Thyroid gland (tissue), 4 donors: ENCODE measurements around the gene CDC20.

Experiments
- POLR2A ChIP-seq, 2 donors: fragments of 450-650 bp; IDR thresholded peaks; one replicate each; pipeline ENCODE4 v1.6.1; 2017; ENCODE audit warnings: antibody characterized with exemption in 2 of 2, mild to moderate bottlenecking in 2 of 2, moderate library complexity in 1 of 2
- TF ChIP-seq, protein P1 (sequence below), 6 experiments: fragments of 200-600 bp in 3 of 6; fragments of 450-650 bp in 3 of 6; sonication (generic) in 3 of 6; IDR thresholded peaks; one replicate each; pipeline ENCODE4 v1.5.1; 2016 to 2019; ENCODE audit warnings: antibody characterized with exemption in 6 of 6, mild to moderate bottlenecking in 2 of 6, inconsistent platforms in 1 of 6, moderate library complexity in 1 of 6

DNA sequence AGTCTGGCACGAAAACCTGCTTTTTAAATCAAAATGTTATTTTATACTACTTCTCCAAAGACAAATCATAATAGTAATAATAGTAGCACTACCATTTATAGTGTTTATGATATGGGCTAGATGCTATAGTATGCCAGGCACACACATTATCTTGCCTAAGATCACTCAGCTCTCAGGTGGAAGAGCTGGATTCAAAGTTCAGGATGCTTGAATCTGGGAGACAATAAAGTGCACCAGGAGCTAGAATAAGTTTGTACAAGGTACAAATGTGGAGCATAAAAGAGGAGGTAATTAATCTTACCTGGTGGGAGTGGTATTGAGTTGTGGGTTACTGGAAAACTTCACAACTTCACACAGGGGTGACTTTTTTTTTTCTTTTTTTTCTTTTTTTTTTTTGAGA is 19.1 kb downstream of the CDC20 start:
- TF ChIP-seq POLR2A (IDR thresholded peaks at IDR 0.05): no peak
- TF ChIP-seq, protein P1, sequence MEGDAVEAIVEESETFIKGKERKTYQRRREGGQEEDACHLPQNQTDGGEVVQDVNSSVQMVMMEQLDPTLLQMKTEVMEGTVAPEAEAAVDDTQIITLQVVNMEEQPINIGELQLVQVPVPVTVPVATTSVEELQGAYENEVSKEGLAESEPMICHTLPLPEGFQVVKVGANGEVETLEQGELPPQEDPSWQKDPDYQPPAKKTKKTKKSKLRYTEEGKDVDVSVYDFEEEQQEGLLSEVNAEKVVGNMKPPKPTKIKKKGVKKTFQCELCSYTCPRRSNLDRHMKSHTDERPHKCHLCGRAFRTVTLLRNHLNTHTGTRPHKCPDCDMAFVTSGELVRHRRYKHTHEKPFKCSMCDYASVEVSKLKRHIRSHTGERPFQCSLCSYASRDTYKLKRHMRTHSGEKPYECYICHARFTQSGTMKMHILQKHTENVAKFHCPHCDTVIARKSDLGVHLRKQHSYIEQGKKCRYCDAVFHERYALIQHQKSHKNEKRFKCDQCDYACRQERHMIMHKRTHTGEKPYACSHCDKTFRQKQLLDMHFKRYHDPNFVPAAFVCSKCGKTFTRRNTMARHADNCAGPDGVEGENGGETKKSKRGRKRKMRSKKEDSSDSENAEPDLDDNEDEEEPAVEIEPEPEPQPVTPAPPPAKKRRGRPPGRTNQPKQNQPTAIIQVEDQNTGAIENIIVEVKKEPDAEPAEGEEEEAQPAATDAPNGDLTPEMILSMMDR (IDR thresholded peaks at IDR 0.05): no peak
